ENCODE measurements around the gene COL9A3.
A peak's percentile ranks its signal among the peaks of the same experiment; 100 is the strongest.

COL9A3 gene

DNA sequence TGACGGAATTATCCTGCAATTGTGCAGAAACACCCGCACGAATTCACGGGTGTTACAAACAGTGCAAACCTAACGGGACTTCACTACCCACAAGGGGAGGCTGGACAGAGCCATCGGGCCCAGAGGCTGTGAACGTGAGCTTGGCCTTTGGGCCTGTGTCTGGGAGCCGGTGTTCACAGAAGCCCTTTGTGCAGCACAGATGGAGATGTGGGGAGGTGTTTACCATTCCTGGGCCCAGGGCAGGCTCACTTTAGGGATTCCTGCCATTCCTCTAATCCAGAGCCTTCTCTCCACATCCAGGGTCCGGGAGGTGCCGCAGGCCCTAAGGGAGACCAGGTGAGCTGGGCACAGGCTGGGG is 15.0 kb downstream of the COL9A3 start:
- H3K79me2 ChIP-seq (ENCODE audit: low read length): no peaks in the 10 kb centered on the region
- peaks cover 9% of the 10 kb centered on the region for H3K36me3 ChIP-seq (replicated peaks; ENCODE audit: low read depth, low read length)
- H3K9me3 ChIP-seq (ENCODE audit: insufficient read depth, low read length): no peaks in the 10 kb centered on the region
- H3K4me2 ChIP-seq (ENCODE audit: low read length): peak overlapping the region; percentile 93
- H3K4me3 ChIP-seq (ENCODE audit: low read length): peak overlapping the region; percentile 81; the same call in 1 of the 2 replicates
- H3K27me3 ChIP-seq (ENCODE audit: low read depth, low read length): no peaks in the 10 kb centered on the region
- H3K27ac ChIP-seq (ENCODE audit: low read length): peak overlapping the region; percentile 80
- TF ChIP-seq, protein P1, sequence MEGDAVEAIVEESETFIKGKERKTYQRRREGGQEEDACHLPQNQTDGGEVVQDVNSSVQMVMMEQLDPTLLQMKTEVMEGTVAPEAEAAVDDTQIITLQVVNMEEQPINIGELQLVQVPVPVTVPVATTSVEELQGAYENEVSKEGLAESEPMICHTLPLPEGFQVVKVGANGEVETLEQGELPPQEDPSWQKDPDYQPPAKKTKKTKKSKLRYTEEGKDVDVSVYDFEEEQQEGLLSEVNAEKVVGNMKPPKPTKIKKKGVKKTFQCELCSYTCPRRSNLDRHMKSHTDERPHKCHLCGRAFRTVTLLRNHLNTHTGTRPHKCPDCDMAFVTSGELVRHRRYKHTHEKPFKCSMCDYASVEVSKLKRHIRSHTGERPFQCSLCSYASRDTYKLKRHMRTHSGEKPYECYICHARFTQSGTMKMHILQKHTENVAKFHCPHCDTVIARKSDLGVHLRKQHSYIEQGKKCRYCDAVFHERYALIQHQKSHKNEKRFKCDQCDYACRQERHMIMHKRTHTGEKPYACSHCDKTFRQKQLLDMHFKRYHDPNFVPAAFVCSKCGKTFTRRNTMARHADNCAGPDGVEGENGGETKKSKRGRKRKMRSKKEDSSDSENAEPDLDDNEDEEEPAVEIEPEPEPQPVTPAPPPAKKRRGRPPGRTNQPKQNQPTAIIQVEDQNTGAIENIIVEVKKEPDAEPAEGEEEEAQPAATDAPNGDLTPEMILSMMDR (IDR thresholded peaks at IDR 0.05; ENCODE audit: low read depth, low read length): no peak
- no peak for TF ChIP-seq EZH2phosphoT487 (IDR thresholded peaks at IDR 0.05; ENCODE audit: low read depth)
- peaks cover 31% of the 10 kb centered on the region for H3K4me1 ChIP-seq (ENCODE audit: low read length)
- no peak overlapping the region for H2AFZ ChIP-seq (ENCODE audit: low read depth, low read length)
- no peaks in the 10 kb centered on the region for H4K20me1 ChIP-seq (ENCODE audit: insufficient read depth, low read length)
- H3K9ac ChIP-seq (ENCODE audit: low read length): peak overlapping the region; percentile 73; the same call in 1 of the 2 replicates

DNA sequence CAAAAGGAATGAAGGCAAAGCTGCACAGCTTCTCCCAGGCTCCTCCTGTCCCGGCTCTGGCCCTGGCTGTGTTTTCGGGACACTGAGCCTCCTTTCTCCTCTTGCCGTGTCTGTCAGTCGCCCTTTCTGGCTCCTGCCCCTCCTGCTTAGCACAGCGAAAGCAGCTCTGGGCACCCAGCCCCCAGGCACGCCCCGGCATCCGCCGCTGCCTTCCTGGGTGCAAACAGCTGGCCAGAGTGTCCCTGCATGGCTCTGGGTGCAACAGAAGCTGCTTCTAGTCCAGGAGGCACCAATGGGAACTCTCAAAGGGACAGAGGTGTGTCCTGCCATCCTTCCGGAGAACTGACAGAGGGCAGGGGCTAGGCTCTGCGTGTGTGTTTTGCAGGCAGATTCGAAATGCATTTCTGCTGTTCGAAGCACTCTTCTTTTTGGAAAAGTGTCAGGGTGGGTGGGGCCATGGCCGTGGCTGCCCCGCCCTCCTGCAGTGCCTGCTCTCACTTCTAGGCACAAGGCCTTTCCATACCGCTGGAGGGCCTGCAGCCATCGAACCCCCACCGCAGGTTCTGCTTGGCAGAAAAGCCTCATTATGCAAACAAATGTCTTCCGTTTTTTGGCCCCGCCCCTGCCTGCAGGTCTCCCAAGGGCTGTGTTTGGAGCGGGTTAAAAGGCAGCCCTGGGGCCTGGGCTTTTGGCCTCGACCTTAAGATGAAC is 15.5 kb downstream of the COL9A3 start:
- Histone ChIP-seq H3K27me3 (ENCODE audit: low read depth, low read length) (no peaks in the 10 kb centered on the region), H4K20me1 (ENCODE audit: insufficient read depth, low read length) (no peaks in the 10 kb centered on the region), H3K4me2 (ENCODE audit: low read length) (peak overlapping the region; percentile 93), H3K9ac (ENCODE audit: low read length) (peak overlapping the region; percentile 73), H3K4me3 (ENCODE audit: low read length) (peak overlapping the region; percentile 81), H3K36me3 (replicated peaks; ENCODE audit: low read depth, low read length) (peaks cover 14% of the 10 kb centered on the region), H2AFZ (ENCODE audit: low read depth, low read length) (peak overlapping the region; percentile 0; the same call in 1 of the 2 replicates), H3K9me3 (ENCODE audit: insufficient read depth, low read length) (no peaks in the 10 kb centered on the region), H3K27ac (ENCODE audit: low read length) (peak overlapping the region; percentile 80), H3K4me1 (ENCODE audit: low read length) (peaks cover 36% of the 10 kb centered on the region), H3K79me2 (ENCODE audit: low read length) (no peaks in the 10 kb centered on the region)
- TF ChIP-seq EZH2phosphoT487 (IDR thresholded peaks at IDR 0.05; ENCODE audit: low read depth): no peak
- TF ChIP-seq, protein P1 (IDR thresholded peaks at IDR 0.05; ENCODE audit: low read depth, low read length): peak; percentile 10; the same call in 1 of the 2 replicates

DNA sequence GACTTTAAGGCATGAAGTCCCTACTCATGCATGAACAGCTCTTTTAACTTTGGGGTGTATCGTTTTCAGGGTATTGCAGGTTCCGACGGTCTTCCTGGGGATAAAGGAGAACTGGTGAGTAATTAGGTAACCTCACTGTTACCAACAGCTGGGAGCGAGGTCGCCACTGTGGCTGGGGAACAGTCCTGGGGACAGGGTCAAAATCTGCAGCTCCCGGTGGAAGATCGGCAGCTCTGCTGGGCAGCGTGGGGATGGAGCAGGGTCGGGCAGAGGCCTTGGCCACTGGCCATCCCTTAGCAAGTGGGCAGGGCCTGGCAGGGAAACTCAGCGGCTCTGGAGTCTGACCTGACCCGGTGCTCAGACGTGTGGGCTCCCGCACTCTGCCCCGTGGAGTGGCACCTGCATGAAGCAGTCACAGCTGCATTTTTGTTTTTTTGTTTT is 16.1 kb downstream of the COL9A3 start:
- H3K4me1 ChIP-seq (ENCODE audit: low read length): peaks cover 42% of the 10 kb centered on the region

More for the DNA sequence above, 16.1 kb downstream of the COL9A3 start:
- peak overlapping the region; percentile 93 for H3K4me2 ChIP-seq (ENCODE audit: low read length)
- H3K79me2 ChIP-seq (ENCODE audit: low read length): no peaks in the 10 kb centered on the region
- peak overlapping the region; percentile 81 for H3K4me3 ChIP-seq (ENCODE audit: low read length)
- peak overlapping the region; percentile 0; the same call in 1 of the 2 replicates for H2AFZ ChIP-seq (ENCODE audit: low read depth, low read length)
- TF ChIP-seq, protein P1 (IDR thresholded peaks at IDR 0.05; ENCODE audit: low read depth, low read length): no peak
- TF ChIP-seq EZH2phosphoT487 (IDR thresholded peaks at IDR 0.05; ENCODE audit: low read depth): no peak
- H4K20me1 ChIP-seq (ENCODE audit: insufficient read depth, low read length): no peaks in the 10 kb centered on the region
- peak overlapping the region; percentile 80 for H3K27ac ChIP-seq (ENCODE audit: low read length)
- peaks cover 14% of the 10 kb centered on the region for H3K36me3 ChIP-seq (replicated peaks; ENCODE audit: low read depth, low read length)
- H3K9me3 ChIP-seq (ENCODE audit: insufficient read depth, low read length): no peaks in the 10 kb centered on the region
- no peaks in the 10 kb centered on the region for H3K27me3 ChIP-seq (ENCODE audit: low read depth, low read length)
- peak overlapping the region; percentile 73 for H3K9ac ChIP-seq (ENCODE audit: low read length)

Measured in OCI-LY3 (cell line).